K562 (cell line): ENCODE data around the gene ACO2. TPM values are rescaled to one million over a fixed set of nuclear protein-coding genes. Genes with fewer than 3 reads are reported as not detected.

ENCODE experiments used
- ARID1B ChIP-seq: fragments of 450-650 bp; IDR thresholded peaks from 2 replicates; pipeline ENCODE4 v1.6.1; 2016; ENCODE audit warnings: antibody characterized with exemption, mild to moderate bottlenecking, inconsistent platforms
- SAP30 ChIP-seq: fragments of 200-600 bp; sonication (generic); IDR thresholded peaks from 2 replicates; pipeline ENCODE4 v1.6.1; 2012; ENCODE audit warnings: borderline replicate concordance, low read depth, mild to moderate bottlenecking, moderate library complexity, low read length, control low read depth, inconsistent platforms; ENCODE audit not compliant: insufficient read depth, poor library complexity, severe bottlenecking
- ZNF165 ChIP-seq: fragments of 250-450 bp; sonication (Bioruptor Pico); IDR thresholded peaks from 2 replicates; pipeline ENCODE4 v1.4.0; 2020; ENCODE audit warnings: borderline replicate concordance
- polyA plus RNA-seq, 8 experiments: library from polyadenylated mRNA; depleted of rRNA in 4 of 8; stranded (reverse) in 5 of 8; unstranded in 3 of 8; fragments of >200 nt; fragmentation: Nextera tagmentation in 2 of 8; fragmentation: Illumina TruSeq in 1 of 8; extraction: Ambion mirVana in 2 of 8; extraction: Trizol in 1 of 8; gene quantifications; 2 replicates each; pipeline versions ENCODE4 v1.2.1 to v1.2.3, GENCODE V29; 2011 to 2014; ENCODE audit warnings: inconsistent platforms in 1 of 8, missing spikeins in 1 of 8
- total RNA-seq, 7 experiments: library from RNA; depleted of rRNA in 6 of 7; stranded (reverse); fragments of >200 nt in 6 of 7; fragmentation: Illumina TruSeq in 2 of 7; extraction: Trizol in 2 of 7; gene quantifications; 2 replicates each; pipeline versions ENCODE4 v1.2.1 to v1.2.3, GENCODE V29; 2011 to 2021; ENCODE audit warnings: low replicate concordance in 1 of 7
- TF ChIP-seq, protein P1 (sequence below), 2 experiments: fragments of 450-650 bp in 1 of 2; sonication (generic) in 1 of 2; formaldehyde crosslinking in 1 of 2; IDR thresholded peaks; 2 replicates each; pipeline versions ENCODE4 v1.7.1 to v1.9.0; 2016 to 2022; ENCODE audit warnings: inconsistent platforms in 1 of 2, mild to moderate bottlenecking in 1 of 2, missing genetic modification reagents in 1 of 2
- TF ChIP-seq, protein P2 (sequence below): sonication (generic); formaldehyde crosslinking; IDR thresholded peaks from 2 replicates; pipeline ENCODE4 v1.8.0; 2022; ENCODE audit warnings: missing genetic modification reagents, mild to moderate bottlenecking, moderate library complexity, borderline replicate concordance

Gene ACO2
- total and polyA plus RNA-seq, 9 of the 15 experiments (the other 6 are each of a cell fraction or from before 2014, with no cell fraction given) = 16.2 to 119 (median 43.2) TPM

DNA sequence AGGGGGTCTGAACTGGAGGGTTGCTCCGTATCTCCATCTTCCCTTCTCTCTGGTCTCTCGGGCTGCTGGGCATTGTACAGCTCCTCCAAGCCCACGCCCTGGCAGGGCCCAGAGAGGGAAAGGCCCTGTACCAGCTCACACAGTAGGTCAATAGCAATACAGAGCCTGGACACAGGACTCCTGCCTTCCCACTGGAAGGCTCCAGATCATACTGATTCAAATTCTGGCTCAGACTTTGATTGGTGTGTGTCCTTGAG, 98.5 kb downstream of the ACO2 start (continued):
- TF ChIP-seq, protein P1, sequence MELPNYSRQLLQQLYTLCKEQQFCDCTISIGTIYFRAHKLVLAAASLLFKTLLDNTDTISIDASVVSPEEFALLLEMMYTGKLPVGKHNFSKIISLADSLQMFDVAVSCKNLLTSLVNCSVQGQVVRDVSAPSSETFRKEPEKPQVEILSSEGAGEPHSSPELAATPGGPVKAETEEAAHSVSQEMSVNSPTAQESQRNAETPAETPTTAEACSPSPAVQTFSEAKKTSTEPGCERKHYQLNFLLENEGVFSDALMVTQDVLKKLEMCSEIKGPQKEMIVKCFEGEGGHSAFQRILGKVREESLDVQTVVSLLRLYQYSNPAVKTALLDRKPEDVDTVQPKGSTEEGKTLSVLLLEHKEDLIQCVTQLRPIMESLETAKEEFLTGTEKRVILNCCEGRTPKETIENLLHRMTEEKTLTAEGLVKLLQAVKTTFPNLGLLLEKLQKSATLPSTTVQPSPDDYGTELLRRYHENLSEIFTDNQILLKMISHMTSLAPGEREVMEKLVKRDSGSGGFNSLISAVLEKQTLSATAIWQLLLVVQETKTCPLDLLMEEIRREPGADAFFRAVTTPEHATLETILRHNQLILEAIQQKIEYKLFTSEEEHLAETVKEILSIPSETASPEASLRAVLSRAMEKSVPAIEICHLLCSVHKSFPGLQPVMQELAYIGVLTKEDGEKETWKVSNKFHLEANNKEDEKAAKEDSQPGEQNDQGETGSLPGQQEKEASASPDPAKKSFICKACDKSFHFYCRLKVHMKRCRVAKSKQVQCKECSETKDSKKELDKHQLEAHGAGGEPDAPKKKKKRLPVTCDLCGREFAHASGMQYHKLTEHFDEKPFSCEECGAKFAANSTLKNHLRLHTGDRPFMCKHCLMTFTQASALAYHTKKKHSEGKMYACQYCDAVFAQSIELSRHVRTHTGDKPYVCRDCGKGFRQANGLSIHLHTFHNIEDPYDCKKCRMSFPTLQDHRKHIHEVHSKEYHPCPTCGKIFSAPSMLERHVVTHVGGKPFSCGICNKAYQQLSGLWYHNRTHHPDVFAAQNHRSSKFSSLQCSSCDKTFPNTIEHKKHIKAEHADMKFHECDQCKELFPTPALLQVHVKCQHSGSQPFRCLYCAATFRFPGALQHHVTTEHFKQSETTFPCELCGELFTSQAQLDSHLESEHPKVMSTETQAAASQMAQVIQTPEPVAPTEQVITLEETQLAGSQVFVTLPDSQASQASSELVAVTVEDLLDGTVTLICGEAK (IDR thresholded peaks at IDR 0.05) = no peak
- TF ChIP-seq, protein P1 (CRISPR knock-in tag; IDR thresholded peaks at IDR 0.05) = no peak
- TF ChIP-seq ARID1B = no peak
- TF ChIP-seq ZNF165 (CRISPR knock-in tag) = no peak
- TF ChIP-seq, protein P2, sequence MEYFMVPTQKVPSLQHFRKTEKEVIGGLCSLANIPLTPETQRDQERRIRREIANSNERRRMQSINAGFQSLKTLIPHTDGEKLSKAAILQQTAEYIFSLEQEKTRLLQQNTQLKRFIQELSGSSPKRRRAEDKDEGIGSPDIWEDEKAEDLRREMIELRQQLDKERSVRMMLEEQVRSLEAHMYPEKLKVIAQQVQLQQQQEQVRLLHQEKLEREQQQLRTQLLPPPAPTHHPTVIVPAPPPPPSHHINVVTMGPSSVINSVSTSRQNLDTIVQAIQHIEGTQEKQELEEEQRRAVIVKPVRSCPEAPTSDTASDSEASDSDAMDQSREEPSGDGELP (CRISPR knock-in tag) = no peak
- TF ChIP-seq SAP30 = no peak
